ENCODE results near the gene SNRNP70.
A peak's percentile ranks its signal among the peaks of the same experiment; 100 is the strongest.

SNRNP70 gene

DNA sequence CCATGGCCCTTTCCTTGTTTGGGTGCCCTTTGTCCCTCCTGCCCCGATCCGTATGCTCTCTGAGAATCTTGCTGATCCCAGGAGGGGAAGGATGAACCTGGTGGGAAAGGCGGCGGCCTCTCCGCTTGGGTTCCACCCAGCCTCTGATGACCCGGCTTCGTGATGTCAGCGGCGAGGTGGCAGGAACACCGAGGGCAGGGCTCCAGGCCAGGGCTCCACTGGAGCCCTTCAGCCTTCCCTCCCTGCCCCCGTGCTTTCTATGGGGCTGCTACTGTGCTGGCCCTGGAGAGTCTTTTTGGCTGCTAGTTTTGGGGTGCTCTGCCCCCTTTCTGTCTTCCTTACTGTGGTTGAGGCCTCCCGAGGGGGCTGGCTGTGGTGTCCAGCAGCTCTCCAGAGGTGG lies 17.1 kb downstream of the SNRNP70 start:
- no peak for DNase-seq

DNA sequence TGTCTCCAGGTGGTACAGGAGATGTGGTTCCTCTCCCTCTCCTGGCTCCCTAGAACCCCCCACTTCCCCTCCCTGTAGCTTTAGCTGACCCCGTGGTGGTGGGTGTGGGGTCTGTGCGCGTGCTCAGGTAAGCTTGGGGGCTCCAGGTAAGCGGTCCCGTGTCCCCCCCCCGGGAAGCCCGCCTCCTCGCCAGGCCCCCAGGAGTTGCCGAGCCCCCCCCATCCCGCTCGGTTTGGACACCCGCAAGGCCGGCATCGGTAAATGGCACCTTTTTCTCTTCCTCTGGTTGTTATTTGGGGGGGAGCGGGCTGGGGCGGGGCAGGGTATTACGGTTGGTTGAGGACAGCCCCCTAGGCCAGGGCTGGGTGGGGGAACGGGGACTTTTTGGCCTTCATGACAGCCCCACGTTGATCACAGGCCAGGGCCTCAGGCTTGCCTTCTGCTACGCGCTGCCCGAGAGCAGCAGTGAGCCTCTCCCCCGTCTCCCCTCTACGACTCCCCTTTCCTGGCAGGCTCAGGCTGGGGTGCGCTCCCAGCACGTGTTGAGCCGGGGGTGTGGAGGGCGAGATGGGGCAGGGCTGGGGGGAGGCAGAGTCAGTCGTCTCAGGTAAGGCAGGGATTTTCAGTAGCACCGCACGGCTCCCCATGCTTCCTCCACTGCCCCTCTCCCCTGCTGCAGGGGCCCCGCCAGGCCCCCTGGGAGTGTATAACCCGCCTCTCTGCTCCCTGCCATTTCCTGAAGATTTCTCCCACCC lies 18.3 kb downstream of the SNRNP70 start:
- DNase-seq: no peak

DNA sequence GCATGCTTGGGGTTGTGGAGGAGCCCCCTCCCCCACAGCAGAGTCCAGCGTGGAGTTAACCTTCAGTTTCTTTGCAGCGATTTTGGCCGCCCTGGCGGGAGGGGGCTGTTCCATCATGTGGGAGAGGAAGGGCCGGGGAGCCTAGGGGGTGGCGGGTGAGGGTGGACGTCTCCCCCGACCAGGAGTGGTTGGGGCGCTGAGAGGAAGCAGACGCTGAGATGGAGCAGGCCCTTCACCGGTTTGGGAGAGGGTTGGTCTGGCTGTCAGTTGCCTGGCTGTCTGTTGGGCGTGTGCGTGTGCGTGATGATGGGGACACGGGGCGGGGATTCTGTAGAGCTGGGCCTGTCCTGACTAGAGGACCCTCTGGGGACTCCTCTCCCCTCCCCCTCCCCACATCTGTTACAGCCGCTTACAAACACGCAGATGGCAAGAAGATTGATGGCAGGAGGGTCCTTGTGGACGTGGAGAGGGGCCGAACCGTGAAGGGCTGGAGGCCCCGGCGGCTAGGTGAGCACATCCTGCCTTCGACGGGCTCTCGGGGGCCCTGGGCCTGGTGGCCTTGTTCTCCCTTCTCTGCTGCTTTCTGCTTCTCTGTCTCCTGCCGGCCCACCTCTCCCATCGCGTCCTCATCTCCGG lies 19.1 kb downstream of the SNRNP70 start:
- DNase-seq: peak; percentile 93

DNA sequence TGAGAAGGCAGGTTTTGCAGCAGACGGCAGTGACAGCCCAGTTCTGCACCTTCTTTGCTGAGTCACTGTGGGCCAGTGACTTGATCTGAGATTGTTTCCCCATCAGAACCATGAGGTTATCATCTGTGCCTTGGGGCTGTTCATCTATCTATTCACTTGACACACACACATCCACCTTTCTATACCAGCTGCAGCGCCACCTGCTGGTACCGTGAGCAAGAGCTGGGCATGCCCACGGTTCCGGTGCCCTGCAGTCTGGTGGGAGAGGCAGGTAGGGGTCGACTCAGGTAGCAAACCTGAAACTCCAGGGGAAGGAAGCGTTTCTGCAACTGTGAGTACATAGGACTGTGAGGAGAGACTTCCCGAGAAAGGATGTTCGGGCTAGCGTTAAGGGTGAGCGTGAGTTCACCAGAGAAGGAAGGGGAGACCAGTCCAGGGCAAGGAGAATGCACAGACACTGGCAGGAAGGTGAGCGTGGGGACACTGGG lies 21.4 kb downstream of the SNRNP70 start:
- DNase-seq: no peak

DNA sequence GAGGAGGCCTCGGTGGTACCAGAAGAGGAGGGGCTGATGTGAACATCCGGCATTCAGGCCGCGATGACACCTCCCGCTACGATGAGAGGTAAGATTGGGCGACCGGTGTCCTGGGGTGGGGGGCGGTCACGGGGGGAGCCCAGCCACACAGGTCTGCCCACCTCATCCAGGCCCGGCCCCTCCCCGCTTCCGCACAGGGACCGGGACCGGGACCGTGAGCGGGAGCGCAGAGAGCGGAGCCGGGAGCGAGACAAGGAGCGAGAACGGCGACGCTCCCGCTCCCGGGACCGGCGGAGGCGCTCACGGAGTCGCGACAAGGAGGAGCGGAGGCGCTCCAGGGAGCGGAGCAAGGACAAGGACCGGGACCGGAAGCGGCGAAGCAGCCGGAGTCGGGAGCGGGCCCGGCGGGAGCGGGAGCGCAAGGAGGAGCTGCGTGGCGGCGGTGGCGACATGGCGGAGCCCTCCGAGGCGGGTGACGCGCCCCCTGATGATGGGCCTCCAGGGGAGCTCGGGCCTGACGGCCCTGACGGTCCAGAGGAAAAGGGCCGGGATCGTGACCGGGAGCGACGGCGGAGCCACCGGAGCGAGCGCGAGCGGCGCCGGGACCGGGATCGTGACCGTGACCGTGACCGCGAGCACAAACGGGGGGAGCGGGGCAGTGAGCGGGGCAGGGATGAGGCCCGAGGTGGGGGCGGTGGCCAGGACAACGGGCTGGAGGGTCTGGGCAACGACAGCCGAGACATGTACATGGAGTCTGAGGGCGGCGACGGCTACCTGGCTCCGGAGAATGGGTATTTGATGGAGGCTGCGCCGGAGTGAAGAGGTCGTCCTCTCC lies 22.6 kb downstream of the SNRNP70 start:
- no peak for DNase-seq

DNA sequence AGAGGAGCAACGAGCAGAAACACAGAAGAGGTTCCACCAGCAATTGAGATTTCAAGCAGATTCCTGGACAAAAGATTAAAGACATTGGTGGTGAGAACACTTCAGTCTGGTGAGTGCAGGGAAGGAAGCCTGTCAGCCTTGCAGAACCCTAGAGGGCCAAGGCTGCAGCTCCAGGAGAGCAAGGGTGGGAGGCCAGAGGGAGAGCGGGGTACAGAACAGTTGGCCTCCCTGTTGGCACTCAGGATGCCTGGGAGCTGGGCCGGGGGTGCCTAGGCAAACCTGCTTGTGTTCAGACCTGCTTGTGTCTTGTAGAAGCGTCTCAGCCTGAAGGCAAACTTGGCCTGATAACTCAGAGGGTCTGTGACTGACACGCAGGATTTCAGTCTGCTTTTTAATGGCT lies 23.8 kb downstream of the SNRNP70 start:
- DNase-seq: no peak

DNA sequence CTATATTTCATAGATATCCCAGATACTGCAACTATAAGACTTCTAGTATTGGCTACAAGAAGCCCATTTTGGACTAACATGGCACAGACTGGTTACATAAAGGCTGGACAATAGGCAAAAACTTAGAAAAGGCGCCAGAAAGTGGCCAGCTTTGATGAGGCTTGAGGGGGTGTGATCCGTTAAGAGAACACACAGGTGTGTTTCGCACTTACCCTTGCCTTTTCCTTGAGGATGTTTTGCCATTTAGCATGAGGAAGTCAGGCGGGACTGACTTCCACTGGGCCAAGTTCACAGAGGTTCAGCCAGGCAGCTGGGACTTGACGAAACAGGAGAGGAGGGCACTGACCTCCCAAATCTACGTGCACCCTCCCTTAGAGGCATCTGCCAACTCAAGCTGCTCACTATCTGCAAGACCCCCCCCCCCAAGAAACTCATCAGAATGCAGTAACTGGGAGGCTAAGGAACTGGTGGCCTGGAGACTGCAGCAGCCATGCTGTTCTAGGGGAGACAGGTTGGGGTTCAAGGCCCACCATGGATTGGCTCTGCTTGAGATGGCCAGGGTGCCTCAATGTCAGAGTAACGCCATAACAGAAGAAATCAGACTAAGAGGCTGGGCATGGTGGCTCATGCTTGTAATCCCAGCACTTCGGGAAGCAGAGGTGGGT lies 24.4 kb downstream of the SNRNP70 start:
- no peak for DNase-seq

DNA sequence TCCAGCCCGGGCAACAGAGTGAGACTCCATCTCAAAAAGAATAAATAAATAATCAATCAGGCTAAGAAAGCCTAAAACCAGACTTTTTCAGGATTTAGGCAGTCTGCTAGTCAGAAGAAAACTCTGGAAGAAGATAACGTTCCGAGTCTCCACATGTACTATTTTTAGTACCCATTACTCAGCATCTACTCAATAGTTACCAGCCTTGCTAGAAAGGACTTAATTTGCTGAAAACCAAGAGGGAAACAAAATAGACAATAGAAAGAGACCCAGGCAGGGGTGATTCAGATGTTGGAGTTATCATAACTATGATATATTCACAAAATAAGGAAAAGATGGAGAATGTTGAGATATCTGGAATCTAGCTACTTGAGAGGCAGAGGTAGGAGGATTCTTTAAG lies 25.3 kb downstream of the SNRNP70 start:
- DNase-seq: no peak

DNA sequence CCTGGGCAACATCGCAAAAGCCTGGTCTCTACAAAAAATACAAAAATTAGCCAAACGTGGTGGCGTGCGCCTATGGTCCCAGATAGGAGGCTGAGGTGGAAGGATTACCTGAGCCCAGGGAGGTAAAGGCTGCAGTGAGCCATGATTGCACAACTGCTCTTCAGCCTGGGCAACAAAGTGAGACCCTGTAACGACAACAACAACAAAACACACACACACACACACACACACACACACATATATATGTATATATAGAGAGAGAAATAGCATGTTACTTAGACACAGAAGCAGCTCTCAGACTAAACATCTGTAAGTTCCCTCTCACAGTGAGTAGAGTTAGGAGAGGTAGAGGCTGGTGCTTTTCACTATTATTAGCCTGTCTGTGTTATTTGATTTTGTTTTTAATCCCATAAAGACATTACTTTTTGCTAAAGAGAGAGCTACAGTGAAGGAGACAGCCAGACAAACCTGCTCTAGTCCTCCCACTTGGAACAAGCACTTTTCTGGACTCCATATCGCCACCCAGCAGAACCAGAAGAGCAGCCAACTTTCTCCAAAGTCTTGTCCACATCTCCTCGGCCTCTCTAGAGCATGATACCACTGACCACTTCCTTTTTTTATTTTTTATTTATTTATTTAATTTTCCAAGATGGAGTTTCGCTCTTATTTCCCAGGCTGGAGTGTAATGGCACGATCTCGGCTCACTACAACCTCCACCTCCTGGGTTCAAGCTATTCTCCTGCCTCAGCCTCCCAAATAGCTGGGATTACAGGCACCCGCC lies 26.2 kb downstream of the SNRNP70 start:
- no peak for DNase-seq

DNA sequence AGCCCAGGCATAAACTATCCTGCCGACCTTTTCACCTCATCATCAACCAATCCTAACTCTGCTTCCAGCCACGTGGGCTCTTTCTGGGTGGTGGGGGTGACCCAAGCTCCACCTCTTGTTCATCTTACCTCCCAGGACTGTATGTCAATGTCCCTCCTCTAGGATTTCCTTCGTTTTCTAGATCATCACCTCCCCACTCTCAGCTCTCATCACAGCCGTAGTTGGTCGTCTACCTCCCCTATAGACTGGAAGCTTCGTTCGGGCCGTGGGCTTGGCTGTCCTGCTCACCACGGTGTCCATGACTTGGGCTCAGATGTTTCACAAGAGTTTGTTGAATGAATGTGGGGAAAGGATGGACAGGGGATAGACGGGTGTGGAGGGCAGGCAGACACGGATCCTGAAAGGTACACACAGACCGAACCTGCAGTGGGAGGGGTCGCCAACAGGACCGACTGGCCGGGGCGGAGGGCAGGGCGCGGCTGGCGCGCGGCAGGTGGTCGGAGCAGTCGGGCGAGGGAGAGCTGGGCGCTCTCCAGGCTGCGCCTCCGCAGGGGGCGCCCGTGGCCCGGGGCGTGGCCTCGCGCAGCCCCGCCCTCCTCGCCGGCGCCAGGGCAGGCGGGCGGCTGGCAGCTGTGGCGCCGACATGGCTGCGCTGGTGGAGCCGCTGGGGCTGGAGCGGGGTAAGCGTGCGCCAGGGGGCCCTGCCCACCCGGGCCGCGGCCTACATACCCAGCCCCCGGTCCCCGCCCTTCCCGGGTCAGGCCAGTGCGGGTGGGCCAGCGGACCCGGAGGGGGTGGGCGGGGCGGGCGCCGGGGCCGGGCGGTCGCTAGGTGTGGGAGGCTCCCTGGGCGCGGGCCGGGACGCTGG lies 28.7 kb downstream of the SNRNP70 start, which contains the start of gene LIN7B:
Gene LIN7B, plus strand, starts transcription at position 609 of the 868 bp plus-strand sequence. Its CDS starts 35 bp downstream, at position 644.
- peak; percentile 66 for DNase-seq

DNA sequence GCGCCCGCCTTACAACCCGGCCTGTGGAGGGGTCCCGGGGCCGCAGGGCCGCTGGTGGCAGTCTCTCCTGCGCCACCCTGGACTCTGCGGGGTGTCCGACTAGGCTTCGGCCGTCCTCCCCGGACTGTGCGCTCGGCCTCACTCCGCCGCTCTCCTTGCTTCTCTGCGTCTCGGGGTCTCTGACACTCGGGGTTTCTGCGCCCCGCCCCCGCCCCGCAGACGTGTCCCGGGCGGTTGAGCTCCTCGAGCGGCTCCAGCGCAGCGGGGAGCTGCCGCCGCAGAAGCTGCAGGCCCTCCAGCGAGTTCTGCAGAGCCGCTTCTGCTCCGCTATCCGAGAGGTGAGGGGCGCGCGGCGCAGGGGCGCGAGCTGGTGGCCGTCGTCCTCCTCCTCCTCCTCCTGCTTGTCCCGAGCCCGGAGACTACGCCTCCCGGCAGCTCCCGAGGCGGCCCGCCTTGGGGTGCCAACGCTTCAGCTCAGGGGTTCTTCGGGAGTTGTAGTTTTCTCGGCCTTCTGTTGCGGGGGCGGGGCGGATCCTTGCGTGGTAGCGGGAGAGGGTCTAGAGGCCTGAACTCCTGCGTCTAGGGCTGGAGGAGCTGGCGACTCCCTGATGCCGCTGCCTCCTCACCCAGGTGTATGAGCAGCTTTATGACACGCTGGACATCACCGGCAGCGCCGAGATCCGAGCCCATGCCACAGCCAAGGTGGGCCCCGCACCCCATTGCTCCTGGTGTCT lies 29.5 kb downstream of the SNRNP70 start:
- DNase-seq: peak; percentile 10

DNA sequence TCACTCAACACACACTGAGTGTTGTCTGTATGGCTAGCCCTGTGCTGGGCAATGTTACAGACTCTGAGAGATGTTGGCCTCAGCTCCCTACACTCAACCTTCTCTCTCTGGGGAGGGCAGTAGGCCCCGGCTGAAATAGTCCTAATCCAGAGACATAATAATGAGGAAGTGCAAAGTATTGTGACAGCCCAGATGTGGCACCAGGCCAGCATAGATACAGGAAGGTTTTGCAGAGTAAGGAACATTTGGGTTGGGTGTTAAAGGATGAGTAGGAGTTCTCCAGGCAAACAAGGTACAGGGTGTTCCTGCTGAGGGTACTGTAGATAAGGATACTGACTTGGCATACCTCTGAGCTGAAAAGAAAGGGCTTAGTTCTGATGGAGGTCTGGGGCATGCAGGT lies 31.3 kb downstream of the SNRNP70 start:
- no peak for DNase-seq

DNA sequence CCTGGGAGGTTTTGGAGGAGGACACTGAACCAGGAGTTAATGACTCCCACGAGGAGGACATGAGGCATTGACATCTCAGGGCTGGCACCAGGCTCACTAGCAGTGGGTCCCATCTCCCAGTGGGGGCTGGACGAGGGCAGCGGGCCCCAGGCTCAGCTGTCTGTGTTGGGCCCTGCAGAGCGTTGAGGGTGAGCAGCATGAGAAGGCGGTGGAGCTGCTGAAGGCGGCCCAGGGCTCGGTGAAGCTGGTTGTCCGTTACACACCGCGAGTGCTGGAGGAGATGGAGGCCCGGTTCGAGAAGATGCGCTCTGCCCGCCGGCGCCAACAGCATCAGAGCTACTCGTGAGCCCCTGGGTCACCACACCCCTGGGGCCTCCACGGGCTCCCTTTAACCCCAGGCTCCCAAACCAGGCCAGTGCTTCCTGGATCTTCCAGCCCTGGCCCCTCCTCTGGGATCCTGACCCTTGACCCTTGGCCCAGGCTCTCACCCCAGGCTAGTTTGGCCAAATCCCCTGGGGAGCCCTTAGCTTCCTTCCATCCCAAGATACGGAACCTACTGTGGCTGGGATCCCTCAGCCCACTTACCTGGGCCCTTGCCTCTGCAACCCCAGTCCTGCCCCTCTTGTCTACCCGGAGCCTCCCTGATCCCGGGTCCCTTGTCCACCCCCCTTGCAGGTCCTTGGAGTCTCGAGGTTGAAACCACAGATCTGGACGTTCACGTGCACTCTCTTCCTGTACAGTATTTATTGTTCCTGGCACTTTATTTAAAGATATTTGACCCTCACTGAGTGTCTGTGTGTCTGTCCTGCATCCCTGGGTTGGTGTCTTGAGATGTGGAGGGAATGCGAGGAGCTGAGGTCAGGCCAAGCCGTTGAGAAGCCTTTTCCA lies 32.7 kb downstream of the SNRNP70 start:
- DNase-seq: no peak

DNA sequence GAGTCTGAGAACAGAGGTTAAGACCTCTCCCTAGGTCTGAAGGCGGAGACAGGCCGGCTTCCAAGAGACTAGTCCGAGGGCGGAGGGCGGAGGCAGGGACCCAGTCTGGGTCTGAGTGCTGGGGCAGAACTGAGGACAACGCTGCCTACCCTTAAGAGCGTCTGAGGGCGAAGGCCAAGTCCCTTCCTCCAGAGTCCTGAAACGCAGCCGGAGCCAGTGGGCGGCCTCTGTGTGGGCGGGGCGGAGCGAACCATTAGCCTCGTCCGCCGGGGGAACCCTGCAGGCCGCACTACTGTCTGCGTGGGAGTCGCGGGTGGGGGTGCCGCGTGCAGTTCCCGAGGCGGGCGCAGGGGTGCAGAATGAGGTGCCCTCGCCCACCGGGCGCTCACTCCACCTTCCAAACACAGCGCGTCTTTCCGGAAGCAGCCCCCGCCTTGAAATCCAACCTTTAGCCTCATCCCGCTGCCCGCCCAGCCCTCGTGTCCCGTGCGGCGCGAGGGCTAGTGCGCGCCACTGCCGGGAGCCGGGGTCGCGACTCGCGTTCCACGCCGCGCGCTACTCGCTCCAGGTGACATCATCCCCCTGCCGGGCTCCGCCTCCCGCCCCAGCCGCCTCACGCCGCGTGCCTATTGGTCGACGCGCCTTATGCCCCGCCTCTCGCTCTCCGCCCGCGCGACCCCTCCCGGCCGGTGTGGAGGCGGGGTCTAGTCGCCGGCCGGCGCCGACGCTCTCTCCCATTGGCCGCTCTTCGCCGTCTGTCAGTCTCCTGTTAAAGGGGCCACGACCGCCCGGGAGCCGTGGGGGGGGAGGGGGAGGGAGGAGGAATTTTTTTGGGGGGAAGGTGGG lies 33.5 kb downstream of the SNRNP70 start, which contains the start of gene C19orf73:
Gene C19orf73, minus strand, starts transcription at position 579 of the 846 bp plus-strand sequence. Its CDS starts 121 bp downstream, at position 458.
- peak; percentile 81 for DNase-seq

DNA sequence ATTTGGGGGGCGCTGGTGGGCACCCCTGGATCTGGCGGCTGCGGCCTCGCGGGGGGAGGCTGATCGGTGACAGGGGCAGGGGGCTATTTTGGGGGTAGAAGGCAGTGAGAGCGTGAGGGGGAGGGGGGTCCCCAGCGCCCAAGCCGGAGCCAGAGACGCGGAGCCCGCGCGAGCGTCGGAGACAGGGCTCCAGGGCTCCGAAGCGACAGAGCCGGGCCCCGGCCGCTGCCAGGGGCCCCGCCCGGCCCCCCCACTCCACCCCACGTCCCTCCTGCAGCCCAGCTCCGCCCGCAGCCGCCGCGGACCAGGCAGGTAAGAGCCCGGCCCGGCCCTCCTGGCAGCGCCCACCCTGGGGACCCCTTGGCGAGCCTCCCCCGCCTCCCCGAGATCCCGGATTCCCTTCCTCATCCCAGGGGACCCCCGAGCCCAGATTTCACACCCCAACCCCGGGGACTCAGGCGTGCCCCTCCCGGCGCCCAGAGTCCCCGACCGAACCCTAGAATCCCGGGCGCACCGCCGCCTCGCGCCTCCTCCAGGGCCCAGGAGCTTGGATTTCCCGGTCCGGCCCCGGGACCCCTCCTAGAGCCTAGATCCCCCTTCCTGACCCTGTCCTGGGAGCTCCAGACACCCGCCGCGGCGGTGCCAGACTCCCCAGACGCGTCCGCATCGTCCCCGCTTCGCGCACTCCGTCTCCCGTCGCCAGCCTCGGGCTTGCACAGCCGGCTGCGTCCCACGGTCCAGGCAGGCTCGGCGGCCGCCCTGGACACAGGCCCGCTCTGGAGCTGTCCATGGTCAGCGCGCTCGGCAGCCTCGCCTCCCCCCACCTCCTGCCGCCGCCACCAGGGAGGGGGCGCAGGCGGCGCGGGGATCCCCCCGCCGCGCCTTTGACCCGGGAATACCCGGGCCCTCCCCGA lies 34.4 kb downstream of the SNRNP70 start, which contains the start of gene PPFIA3:
Gene PPFIA3, plus strand, starts transcription at position 134 of the 914 bp plus-strand sequence. CDS start 8,330 bp downstream, outside the sequence.
- no peak for DNase-seq

DNA sequence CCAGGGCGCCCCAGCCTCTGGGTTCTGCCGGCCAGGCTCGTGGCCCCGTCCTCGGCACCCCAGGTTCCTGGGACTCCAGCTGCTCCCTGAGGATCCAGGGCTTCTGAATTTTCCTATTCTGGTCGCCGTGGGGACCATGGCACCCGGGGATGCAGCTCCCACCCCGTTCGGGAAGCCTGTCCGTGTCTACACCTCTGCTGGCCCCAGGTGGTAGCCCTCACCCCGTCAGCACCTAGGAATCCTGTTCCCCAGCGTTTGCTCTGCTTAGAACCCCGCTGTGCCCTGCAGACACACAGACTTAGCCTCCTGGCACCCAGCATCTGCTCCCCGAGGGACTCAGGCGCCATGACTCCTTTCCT lies 35.1 kb downstream of the SNRNP70 start:
- DNase-seq: no peak

DNA sequence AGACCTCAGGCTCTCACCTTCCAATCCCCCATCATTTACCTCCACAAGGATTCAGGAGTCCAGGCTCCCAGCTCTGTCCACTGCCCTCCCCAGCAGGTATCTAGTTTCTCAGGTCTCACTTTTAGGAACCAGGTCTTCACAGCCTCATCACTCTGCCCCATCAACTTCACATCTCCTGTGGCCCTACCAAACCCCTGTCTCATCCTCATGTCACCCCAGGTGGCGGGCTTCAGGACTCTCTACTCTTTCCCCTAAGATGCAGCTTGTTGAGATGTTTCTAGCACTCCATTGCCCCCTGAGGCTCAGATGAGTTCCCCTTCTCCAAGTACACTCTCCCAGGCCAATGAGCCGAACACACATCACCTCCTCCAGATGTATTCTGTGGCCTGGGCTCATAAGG lies 35.6 kb downstream of the SNRNP70 start:
- DNase-seq: no peak

All from NCI-H524 treated with DMSO at 0.1 percent for 48 hours (cell line).